ENCODE results near the gene DDI1. TPM values are rescaled to one million over a fixed set of nuclear protein-coding genes. Genes with fewer than 3 reads are reported as not detected.

Gene DDI1
- total RNA-seq, 1 donor from 2014 or later, result not detected

- H3K27ac ChIP-seq, result no peak overlapping the region
- no peaks in the 10 kb centered on the region for H3K27me3 ChIP-seq (ENCODE audit: low read depth)
- DNase-seq, result no peak
- no peaks in the 10 kb centered on the region for H3K4me1 ChIP-seq
- no peak overlapping the region for H3K4me3 ChIP-seq
- no peak for ATAC-seq
- intact Hi-C loops (cut with DNase I), result no loop called here
- no peaks in the 10 kb centered on the region for H3K36me3 ChIP-seq
- TF ChIP-seq CTCF (IDR thresholded peaks at IDR 0.05), result no peak
- H3K9me3 ChIP-seq, result no peaks in the 10 kb centered on the region
These were observed 12.7 kb downstream of the DDI1 start for GRCh38 chr11:104049116-104049515.

- TF ChIP-seq CTCF (IDR thresholded peaks at IDR 0.05), result no peak
- Histone ChIP-seq H3K4me1 (no peaks in the 10 kb centered on the region), H3K27me3 (ENCODE audit: low read depth) (no peaks in the 10 kb centered on the region), H3K4me3 (no peak overlapping the region), H3K36me3 (no peaks in the 10 kb centered on the region), H3K9me3 (no peaks in the 10 kb centered on the region), H3K27ac (no peak overlapping the region)
- ATAC-seq (no peak), DNase-seq (no peak)
- intact Hi-C loops (cut with DNase I), result no loop called here
These were observed 15.3 kb downstream of the DDI1 start for GRCh38 chr11:104051778-104052177.

- TF ChIP-seq CTCF (IDR thresholded peaks at IDR 0.05), result no peak
- no peaks in the 10 kb centered on the region for H3K27me3 ChIP-seq (ENCODE audit: low read depth)
- H3K9me3 ChIP-seq, result no peaks in the 10 kb centered on the region
- H3K27ac ChIP-seq, result no peak overlapping the region
- intact Hi-C loops (cut with DNase I), result no loop called here
- ATAC-seq (no peak), DNase-seq (no peak)
- H3K4me1 ChIP-seq, result no peaks in the 10 kb centered on the region
- H3K4me3 ChIP-seq, result no peak overlapping the region
- H3K36me3 ChIP-seq, result no peaks in the 10 kb centered on the region
These were observed 17.5 kb downstream of the DDI1 start for GRCh38 chr11:104053743-104054478.

GRCh38 chr11:104054911-104055529, 18.6 kb downstream of the DDI1 start:
- no peak for ATAC-seq
- H3K36me3 ChIP-seq, result no peaks in the 10 kb centered on the region
- H3K27me3 ChIP-seq (ENCODE audit: low read depth), result no peaks in the 10 kb centered on the region
- no peak for TF ChIP-seq CTCF (IDR thresholded peaks at IDR 0.05)
- no peaks in the 10 kb centered on the region for H3K9me3 ChIP-seq
- H3K4me3 ChIP-seq, result no peak overlapping the region
- no peak for DNase-seq
- no peaks in the 10 kb centered on the region for H3K4me1 ChIP-seq
- no peak overlapping the region for H3K27ac ChIP-seq
- intact Hi-C loops (cut with DNase I), result no loop called here

- Histone ChIP-seq H3K27me3 (ENCODE audit: low read depth) (no peaks in the 10 kb centered on the region), H3K36me3 (no peaks in the 10 kb centered on the region), H3K9me3 (no peaks in the 10 kb centered on the region), H3K27ac (no peak overlapping the region), H3K4me1 (no peaks in the 10 kb centered on the region), H3K4me3 (no peak overlapping the region)
- TF ChIP-seq CTCF (IDR thresholded peaks at IDR 0.05), result no peak
- DNase-seq (no peak), ATAC-seq (no peak)
- intact Hi-C loops (cut with DNase I), result no loop called here
These were observed 19.2 kb downstream of the DDI1 start for GRCh38 chr11:104055596-104055995.

Data from lower lobe of right lung (tissue), 2 donors.